HG02884 (cell line): ENCODE measurements around the gene SMU1.
A peak's percentile ranks its signal among the peaks of the same experiment; 100 is the strongest.

ENCODE experiments used
- ATAC-seq: cut with Tn5 transposase; IDR thresholded peaks from one replicate; pipeline ENCODE4 v1.9.1; 2021; ENCODE audit warnings: mild to moderate bottlenecking, moderate library complexity; ENCODE audit not compliant: unreplicated experiment

The SMU1 gene

GRCh38 chr9:33046061-33046460 lies 30.4 kb downstream of the SMU1 start:
- ATAC-seq: no peak

GRCh38 chr9:33044677-33045282 lies 31.7 kb downstream of the SMU1 start:
- peak; percentile 5 for ATAC-seq

- peak; percentile 79 for ATAC-seq
These were observed 32.3 kb downstream of the SMU1 start for GRCh38 chr9:33044162-33044673.

GRCh38 chr9:33043671-33044070 lies 32.8 kb downstream of the SMU1 start:
- ATAC-seq: no peak

- no peak for ATAC-seq
These were observed 34.0 kb downstream of the SMU1 start for GRCh38 chr9:33042473-33042872.

- ATAC-seq: no peak
These were observed 34.9 kb downstream of the SMU1 start for GRCh38 chr9:33041432-33042188.

- ATAC-seq: no peak
These were observed 35.6 kb downstream of the SMU1 start for GRCh38 chr9:33040792-33041431.

GRCh38 chr9:33032865-33033264 lies 43.6 kb downstream of the SMU1 start:
- no peak for ATAC-seq

- no peak for ATAC-seq
These were observed 44.2 kb downstream of the SMU1 start for GRCh38 chr9:33032292-33032691.

- no peak for ATAC-seq
These were observed 46.2 kb downstream of the SMU1 start for GRCh38 chr9:33030285-33030684.

- ATAC-seq: no peak
These were observed 47.2 kb downstream of the SMU1 start for GRCh38 chr9:33029231-33029786.

- peak; percentile 36 for ATAC-seq
These were observed 50.7 kb downstream of the SMU1 start for GRCh38 chr9:33025572-33026342.

GRCh38 chr9:33024966-33025571 lies 51.4 kb downstream of the SMU1 start, which contains the start of gene DNAJA1:
TSS of gene DNAJA1 (plus strand) at chr9:33025273. CDS start at chr9:33026485, 1,212 bp downstream.
- ATAC-seq: peak; percentile 88

- ATAC-seq: no peak
These were observed 52.1 kb downstream of the SMU1 start for GRCh38 chr9:33024126-33024965.

- ATAC-seq: no peak
These were observed 52.8 kb downstream of the SMU1 start for GRCh38 chr9:33023661-33024060.

- ATAC-seq: no peak
These were observed 53.7 kb downstream of the SMU1 start for GRCh38 chr9:33022755-33023154.

- ATAC-seq: no peak
These were observed 54.2 kb downstream of the SMU1 start for GRCh38 chr9:33022303-33022702.

- ATAC-seq: no peak
These were observed 56.7 kb downstream of the SMU1 start for GRCh38 chr9:33019797-33020196.

GRCh38 chr9:33017283-33018041 lies 59.0 kb downstream of the SMU1 start:
- no peak for ATAC-seq
